MM.1S (cell line): Measurements from ENCODE around the gene ABCB8.

Source experiments
- CTCF ChIP-seq: fragments of 300-600 bp; sonication (generic); IDR thresholded peaks from 2 replicates; pipeline ENCODE4 v1.5.1; 2016; ENCODE audit warnings: antibody characterized with exemption, low read length, mixed read lengths
- EZH2 ChIP-seq: fragments of 300-600 bp; sonication (generic); optimal IDR thresholded peaks from 2 replicates; pipeline ENCODE3; 2017; ENCODE audit warnings: low read depth, mild to moderate bottlenecking, antibody characterized with exemption, low read length, mixed read lengths
- EZH2phosphoT487 ChIP-seq: fragments of 300-600 bp; sonication (generic); IDR thresholded peaks from 2 replicates; pipeline ENCODE4 v1.6.1; 2018; ENCODE audit warnings: antibody characterized with exemption, low read length

GRCh38 chr7:151075662-151075971 lies 47.4 kb downstream of the ABCB8 start:
- no peak for TF ChIP-seq CTCF
- no peak for TF ChIP-seq EZH2
- TF ChIP-seq EZH2phosphoT487: no peak
